ENCODE data around the gene DPH3.

The DPH3 gene

DNA sequence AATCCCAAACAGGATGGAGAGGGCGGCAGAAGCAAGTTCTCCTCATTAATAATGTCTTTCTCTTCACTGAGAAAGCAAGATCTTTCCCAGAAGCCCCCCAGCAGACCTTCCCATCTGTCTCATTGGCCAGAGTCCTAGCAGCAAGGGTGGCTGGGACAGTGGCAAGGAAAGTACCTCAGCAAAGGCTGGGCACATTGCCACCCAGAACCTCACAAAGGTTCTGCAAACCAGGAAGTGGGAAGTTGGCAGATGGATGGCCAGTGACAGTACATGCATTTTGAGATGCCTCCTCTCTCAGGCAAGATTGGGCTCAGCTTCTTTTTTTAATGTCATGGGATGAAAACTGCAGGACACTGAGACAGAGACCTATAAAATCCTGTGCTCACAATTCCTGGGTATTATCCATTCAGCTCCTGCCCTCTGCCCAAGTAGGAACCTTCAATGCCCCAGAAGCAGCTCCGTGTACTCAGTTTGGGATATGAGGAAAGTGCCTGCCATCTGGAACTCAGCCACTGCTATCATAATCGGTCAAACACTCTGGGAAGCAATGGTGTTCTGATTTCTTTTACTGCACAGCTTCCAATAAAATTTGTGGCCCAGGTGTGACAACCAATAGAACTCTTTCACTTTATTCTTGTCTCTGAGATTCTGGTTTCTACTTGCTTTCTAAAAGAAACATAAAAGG, 25.5 kb downstream of the DPH3 start:
- Histone ChIP-seq H3K36me3 (ENCODE audit: control insufficient read depth, insufficient read depth, low read length) (no peaks in the 10 kb centered on the region), H3K27me3 (ENCODE audit: control insufficient read depth, insufficient read depth, low read length) (no peaks in the 10 kb centered on the region), H3K9me3 (ENCODE audit: control insufficient read depth, low read length) (no peaks in the 10 kb centered on the region), H3K4me3 (ENCODE audit: low read length) (no peak overlapping the region), H3K4me1 (ENCODE audit: control insufficient read depth, insufficient read depth, low read length) (no peaks in the 10 kb centered on the region), H3K9ac (ENCODE audit: low read length) (no peak overlapping the region)

- Histone ChIP-seq H3K4me3 (ENCODE audit: low read length) (no peak overlapping the region), H3K9me3 (ENCODE audit: control insufficient read depth, low read length) (no peaks in the 10 kb centered on the region), H3K27me3 (ENCODE audit: control insufficient read depth, insufficient read depth, low read length) (no peaks in the 10 kb centered on the region), H3K4me1 (ENCODE audit: control insufficient read depth, insufficient read depth, low read length) (no peaks in the 10 kb centered on the region), H3K9ac (ENCODE audit: low read length) (no peak overlapping the region), H3K36me3 (ENCODE audit: control insufficient read depth, insufficient read depth, low read length) (no peaks in the 10 kb centered on the region)
These were observed 27.8 kb downstream of the DPH3 start for GRCh38 chr3:16236856-16237393.

DNA sequence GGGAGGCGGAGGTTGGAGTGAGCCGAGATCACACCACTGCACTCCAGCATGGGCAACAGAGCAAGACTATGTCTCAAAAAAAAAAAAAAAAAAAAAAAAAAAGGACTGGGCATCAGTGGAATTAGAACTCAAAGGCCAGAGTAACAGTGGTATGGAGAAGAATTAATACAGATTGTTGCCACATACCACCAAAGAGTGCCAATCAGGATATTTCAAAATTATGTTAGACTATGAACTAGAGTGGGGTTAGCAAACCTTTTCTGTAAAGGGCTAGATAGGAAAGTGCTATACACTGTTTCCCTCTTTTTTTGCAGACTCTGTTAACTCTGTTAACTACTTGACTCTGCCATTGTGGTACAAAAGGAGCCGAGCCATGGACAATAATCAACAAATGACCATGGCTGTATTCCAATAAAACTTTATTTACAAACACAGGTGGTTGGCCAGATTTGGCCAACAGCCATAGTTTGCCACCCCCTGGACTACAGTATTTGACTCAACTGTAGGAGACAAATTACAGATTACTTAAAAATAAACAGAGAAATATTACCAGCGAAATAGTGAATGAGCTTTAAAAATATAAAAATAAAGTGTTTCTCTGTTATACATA, 28.6 kb downstream of the DPH3 start:
- Histone ChIP-seq H3K4me3 (ENCODE audit: low read length) (no peak overlapping the region), H3K4me1 (ENCODE audit: control insufficient read depth, insufficient read depth, low read length) (no peaks in the 10 kb centered on the region), H3K27me3 (ENCODE audit: control insufficient read depth, insufficient read depth, low read length) (no peaks in the 10 kb centered on the region), H3K9me3 (ENCODE audit: control insufficient read depth, low read length) (no peaks in the 10 kb centered on the region), H3K9ac (ENCODE audit: low read length) (no peak overlapping the region), H3K36me3 (ENCODE audit: control insufficient read depth, insufficient read depth, low read length) (no peaks in the 10 kb centered on the region)

DNA sequence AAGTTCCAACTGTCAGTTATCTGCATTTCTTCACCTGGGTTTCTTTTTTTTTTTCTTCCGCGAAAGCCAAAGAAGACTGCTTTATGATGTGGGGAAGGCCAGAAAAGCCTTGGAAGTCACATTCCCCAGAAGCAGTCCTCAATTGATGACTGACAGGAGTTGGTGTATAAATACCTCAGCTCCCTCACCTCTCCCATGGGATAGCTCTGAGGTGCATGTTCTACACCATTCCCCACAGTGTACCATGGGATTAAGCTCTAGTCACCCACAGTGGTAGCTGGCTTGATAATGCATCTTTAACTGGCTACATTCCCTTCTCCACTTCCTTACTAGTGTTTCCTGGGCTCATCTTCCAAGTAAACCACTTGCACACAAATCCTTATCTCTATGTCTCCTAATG, 30.5 kb downstream of the DPH3 start:
- no peak overlapping the region for H3K9ac ChIP-seq (ENCODE audit: low read length)
- H3K4me1 ChIP-seq (ENCODE audit: control insufficient read depth, insufficient read depth, low read length): no peaks in the 10 kb centered on the region
- no peaks in the 10 kb centered on the region for H3K27me3 ChIP-seq (ENCODE audit: control insufficient read depth, insufficient read depth, low read length)
- H3K36me3 ChIP-seq (ENCODE audit: control insufficient read depth, insufficient read depth, low read length): no peaks in the 10 kb centered on the region
- H3K9me3 ChIP-seq (ENCODE audit: control insufficient read depth, low read length): no peaks in the 10 kb centered on the region
- H3K4me3 ChIP-seq (ENCODE audit: low read length): no peak overlapping the region

GRCh38 chr3:16233806-16234205, 30.9 kb downstream of the DPH3 start:
- no peaks in the 10 kb centered on the region for H3K27me3 ChIP-seq (ENCODE audit: control insufficient read depth, insufficient read depth, low read length)
- H3K4me3 ChIP-seq (ENCODE audit: low read length): no peak overlapping the region
- no peak overlapping the region for H3K9ac ChIP-seq (ENCODE audit: low read length)
- no peaks in the 10 kb centered on the region for H3K9me3 ChIP-seq (ENCODE audit: control insufficient read depth, low read length)
- no peaks in the 10 kb centered on the region for H3K36me3 ChIP-seq (ENCODE audit: control insufficient read depth, insufficient read depth, low read length)
- no peaks in the 10 kb centered on the region for H3K4me1 ChIP-seq (ENCODE audit: control insufficient read depth, insufficient read depth, low read length)

DNA sequence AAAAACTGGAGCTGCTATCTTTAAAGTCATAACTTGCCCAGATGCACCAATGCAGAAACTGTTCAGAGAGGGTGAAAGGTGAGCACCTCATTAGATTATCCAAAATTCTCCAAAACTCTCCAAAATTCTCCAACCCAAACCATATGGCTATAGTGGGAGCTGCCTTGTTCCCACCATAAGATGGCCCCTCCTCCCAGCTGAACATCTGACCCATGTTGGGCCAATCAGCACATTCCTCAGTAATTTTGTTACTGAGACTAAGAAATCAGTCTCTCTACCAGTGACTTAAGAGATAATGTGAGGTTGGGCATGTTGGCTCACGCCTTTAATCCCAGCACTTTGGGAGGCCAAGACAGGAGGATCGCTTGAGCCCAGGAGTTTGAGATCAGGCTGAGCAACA, 32.8 kb downstream of the DPH3 start:
- H3K4me1 ChIP-seq (ENCODE audit: control insufficient read depth, insufficient read depth, low read length): no peaks in the 10 kb centered on the region
- H3K9ac ChIP-seq (ENCODE audit: low read length): no peak overlapping the region
- H3K27me3 ChIP-seq (ENCODE audit: control insufficient read depth, insufficient read depth, low read length): no peaks in the 10 kb centered on the region
- no peak overlapping the region for H3K4me3 ChIP-seq (ENCODE audit: low read length)
- H3K9me3 ChIP-seq (ENCODE audit: control insufficient read depth, low read length): no peaks in the 10 kb centered on the region
- H3K36me3 ChIP-seq (ENCODE audit: control insufficient read depth, insufficient read depth, low read length): no peaks in the 10 kb centered on the region

GRCh38 chr3:16229681-16230080, 35.1 kb downstream of the DPH3 start:
- Histone ChIP-seq H3K4me1 (ENCODE audit: control insufficient read depth, insufficient read depth, low read length) (no peaks in the 10 kb centered on the region), H3K36me3 (ENCODE audit: control insufficient read depth, insufficient read depth, low read length) (no peaks in the 10 kb centered on the region), H3K9ac (ENCODE audit: low read length) (no peak overlapping the region), H3K4me3 (ENCODE audit: low read length) (no peak overlapping the region), H3K9me3 (ENCODE audit: control insufficient read depth, low read length) (no peaks in the 10 kb centered on the region), H3K27me3 (ENCODE audit: control insufficient read depth, insufficient read depth, low read length) (no peaks in the 10 kb centered on the region)

- Histone ChIP-seq H3K4me3 (ENCODE audit: low read length) (no peak overlapping the region), H3K27me3 (ENCODE audit: control insufficient read depth, insufficient read depth, low read length) (no peaks in the 10 kb centered on the region), H3K4me1 (ENCODE audit: control insufficient read depth, insufficient read depth, low read length) (no peaks in the 10 kb centered on the region), H3K9me3 (ENCODE audit: control insufficient read depth, low read length) (no peaks in the 10 kb centered on the region), H3K36me3 (ENCODE audit: control insufficient read depth, insufficient read depth, low read length) (no peaks in the 10 kb centered on the region), H3K9ac (ENCODE audit: low read length) (no peak overlapping the region)
These were observed 37.2 kb downstream of the DPH3 start for GRCh38 chr3:16227566-16227965.

DNA sequence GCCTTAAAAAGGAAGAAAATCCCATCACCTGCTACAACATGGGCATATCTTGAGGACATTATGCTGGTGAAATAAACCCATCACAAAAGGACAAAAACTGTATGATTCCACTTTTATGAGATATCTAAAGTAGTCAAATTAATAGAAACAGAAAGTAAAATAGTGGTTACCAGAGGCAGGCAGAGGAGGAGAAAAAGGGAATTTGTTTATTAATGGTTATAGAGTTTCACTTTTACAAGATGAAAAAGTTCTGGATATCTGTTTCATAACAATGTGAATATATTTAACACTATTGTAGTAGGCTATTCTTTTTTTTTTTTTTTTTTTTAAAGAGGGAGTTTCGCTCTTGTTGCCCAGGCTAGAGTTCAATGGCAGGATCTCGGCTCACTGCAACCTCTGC, 40.4 kb downstream of the DPH3 start:
- Histone ChIP-seq H3K27me3 (ENCODE audit: control insufficient read depth, insufficient read depth, low read length) (no peaks in the 10 kb centered on the region), H3K9ac (ENCODE audit: low read length) (no peak overlapping the region), H3K36me3 (ENCODE audit: control insufficient read depth, insufficient read depth, low read length) (no peaks in the 10 kb centered on the region), H3K4me1 (ENCODE audit: control insufficient read depth, insufficient read depth, low read length) (no peaks in the 10 kb centered on the region), H3K4me3 (ENCODE audit: low read length) (no peak overlapping the region), H3K9me3 (ENCODE audit: control insufficient read depth, low read length) (no peaks in the 10 kb centered on the region)

GRCh38 chr3:16222547-16222946, 42.2 kb downstream of the DPH3 start:
- Histone ChIP-seq H3K27me3 (ENCODE audit: control insufficient read depth, insufficient read depth, low read length) (no peaks in the 10 kb centered on the region), H3K4me3 (ENCODE audit: low read length) (no peak overlapping the region), H3K9me3 (ENCODE audit: control insufficient read depth, low read length) (no peaks in the 10 kb centered on the region), H3K9ac (ENCODE audit: low read length) (no peak overlapping the region), H3K36me3 (ENCODE audit: control insufficient read depth, insufficient read depth, low read length) (no peaks in the 10 kb centered on the region), H3K4me1 (ENCODE audit: control insufficient read depth, insufficient read depth, low read length) (no peaks in the 10 kb centered on the region)

DNA sequence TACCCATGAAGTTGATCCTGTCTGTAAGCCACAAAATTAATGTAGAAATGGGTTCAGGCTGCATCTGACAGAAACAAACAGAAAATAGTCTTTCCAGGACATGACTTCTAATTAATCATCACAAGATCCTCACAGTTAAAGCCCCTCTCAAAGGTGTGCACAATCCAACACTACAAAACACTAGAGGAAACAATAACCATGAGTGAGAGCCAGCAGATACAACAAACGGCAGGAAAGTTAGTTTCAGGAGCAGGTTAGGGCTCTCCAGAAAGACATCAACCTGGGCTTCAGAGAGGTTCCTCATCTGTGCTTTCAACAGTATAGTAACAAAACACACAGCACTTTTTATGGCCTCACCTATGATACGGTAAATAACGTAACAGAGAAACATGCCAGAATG, 42.8 kb downstream of the DPH3 start:
- no peaks in the 10 kb centered on the region for H3K36me3 ChIP-seq (ENCODE audit: control insufficient read depth, insufficient read depth, low read length)
- no peak overlapping the region for H3K4me3 ChIP-seq (ENCODE audit: low read length)
- no peaks in the 10 kb centered on the region for H3K27me3 ChIP-seq (ENCODE audit: control insufficient read depth, insufficient read depth, low read length)
- no peaks in the 10 kb centered on the region for H3K9me3 ChIP-seq (ENCODE audit: control insufficient read depth, low read length)
- H3K9ac ChIP-seq (ENCODE audit: low read length): no peak overlapping the region
- no peaks in the 10 kb centered on the region for H3K4me1 ChIP-seq (ENCODE audit: control insufficient read depth, insufficient read depth, low read length)

DNA sequence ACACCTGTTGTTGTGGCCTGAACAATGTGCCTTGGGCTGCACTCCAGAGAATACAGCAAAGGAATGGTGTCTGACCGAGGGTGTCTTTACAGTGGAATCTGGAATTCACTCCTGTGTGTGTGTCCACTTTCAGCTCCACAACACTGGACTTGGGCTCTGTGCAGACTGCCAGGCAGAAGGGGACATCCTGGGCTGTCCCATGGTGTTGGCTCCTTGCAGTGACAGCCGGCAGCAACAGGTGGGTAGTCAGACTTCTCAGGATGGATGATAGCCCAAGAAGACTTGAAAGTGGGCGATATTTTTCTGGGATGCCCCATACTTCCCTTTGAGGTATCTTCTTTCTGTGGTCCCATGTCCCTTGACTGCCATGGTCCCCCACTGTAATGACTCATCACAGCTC, 45.0 kb downstream of the DPH3 start:
- Histone ChIP-seq H3K4me3 (ENCODE audit: low read length) (no peak overlapping the region), H3K9me3 (ENCODE audit: control insufficient read depth, low read length) (no peaks in the 10 kb centered on the region), H3K36me3 (ENCODE audit: control insufficient read depth, insufficient read depth, low read length) (no peaks in the 10 kb centered on the region), H3K9ac (ENCODE audit: low read length) (no peak overlapping the region), H3K27me3 (ENCODE audit: control insufficient read depth, insufficient read depth, low read length) (no peaks in the 10 kb centered on the region), H3K4me1 (ENCODE audit: control insufficient read depth, insufficient read depth, low read length) (no peaks in the 10 kb centered on the region)
